ENCODE measurements around the gene RAI2. TPM values are rescaled to one million over a fixed set of nuclear protein-coding genes. Genes with fewer than 3 reads are reported as not detected.

RAI2 gene
- 0.60 TPM for polyA plus RNA-seq (2013, experiment 1 of 2)
- polyA plus RNA-seq (2013, experiment 2 of 2): 0.51 TPM

GRCh38 chrX:17860811-17861488, at the start of gene RAI2:
RAI2 (minus strand) TSS chrX:17861298; CDS start chrX:17802010, 59,288 bp downstream.
- Histone ChIP-seq H3K9me3 (ENCODE audit: insufficient read depth, low read depth, low read length) (no peaks in the 10 kb centered on the region), H3K4me1 (ENCODE audit: insufficient read depth, low read length) (no peaks in the 10 kb centered on the region), H3K36me3 (ENCODE audit: insufficient read depth, low read length) (no peaks in the 10 kb centered on the region), H3K27ac (ENCODE audit: low read depth, low read length) (no peak within 1 kb of the TSS), H3K4me3 (ENCODE audit: low read length) (peak within 1 kb of the TSS; percentile 53), H3K9ac (ENCODE audit: low read depth, low read length) (no peak within 1 kb of the TSS), H3K27me3 (ENCODE audit: insufficient read depth, low read length) (peaks cover 82% of the 10 kb centered on the region)
- under 1% methylated on average over 87 of the region's 98 CpGs for WGBS

GRCh38 chrX:17888421-17888820, 27.3 kb upstream of the RAI2 start:
- Histone ChIP-seq H3K4me3 (ENCODE audit: low read length) (no peak overlapping the region), H3K27ac (ENCODE audit: low read depth, low read length) (no peak overlapping the region), H3K9ac (ENCODE audit: low read depth, low read length) (no peak overlapping the region), H3K4me1 (ENCODE audit: insufficient read depth, low read length) (no peaks in the 10 kb centered on the region), H3K27me3 (ENCODE audit: insufficient read depth, low read length) (no peaks in the 10 kb centered on the region; the same call in 1 of the 2 replicates), H3K36me3 (ENCODE audit: insufficient read depth, low read length) (no peaks in the 10 kb centered on the region), H3K9me3 (ENCODE audit: insufficient read depth, low read depth, low read length) (no peaks in the 10 kb centered on the region)
- WGBS: no CpG with 5 or more reads among the region's 1 CpG

GRCh38 chrX:17882680-17883079, 21.6 kb upstream of the RAI2 start:
- no peak overlapping the region for H3K27ac ChIP-seq (ENCODE audit: low read depth, low read length)
- no peak overlapping the region for H3K9ac ChIP-seq (ENCODE audit: low read depth, low read length)
- H3K4me1 ChIP-seq (ENCODE audit: insufficient read depth, low read length): no peaks in the 10 kb centered on the region
- no peak overlapping the region for H3K4me3 ChIP-seq (ENCODE audit: low read length)
- H3K36me3 ChIP-seq (ENCODE audit: insufficient read depth, low read length): no peaks in the 10 kb centered on the region
- no peaks in the 10 kb centered on the region for H3K27me3 ChIP-seq (ENCODE audit: insufficient read depth, low read length)
- no peaks in the 10 kb centered on the region for H3K9me3 ChIP-seq (ENCODE audit: insufficient read depth, low read depth, low read length)
- WGBS: no CpG with 5 or more reads among the region's 2 CpGs

- no peak overlapping the region for H3K4me3 ChIP-seq (ENCODE audit: low read length)
- 100% methylated on average over 1 of the region's 2 CpGs for WGBS
- H3K27me3 ChIP-seq (ENCODE audit: insufficient read depth, low read length): no peaks in the 10 kb centered on the region
- no peak overlapping the region for H3K27ac ChIP-seq (ENCODE audit: low read depth, low read length)
- no peak overlapping the region for H3K9ac ChIP-seq (ENCODE audit: low read depth, low read length)
- H3K36me3 ChIP-seq (ENCODE audit: insufficient read depth, low read length): no peaks in the 10 kb centered on the region
- H3K4me1 ChIP-seq (ENCODE audit: insufficient read depth, low read length): no peaks in the 10 kb centered on the region
- no peaks in the 10 kb centered on the region for H3K9me3 ChIP-seq (ENCODE audit: insufficient read depth, low read depth, low read length)
These were observed 17.1 kb upstream of the RAI2 start for GRCh38 chrX:17878028-17878670.

GRCh38 chrX:17876135-17876534, 15.0 kb upstream of the RAI2 start:
- Histone ChIP-seq H3K36me3 (ENCODE audit: insufficient read depth, low read length) (no peaks in the 10 kb centered on the region), H3K9ac (ENCODE audit: low read depth, low read length) (no peak overlapping the region), H3K27me3 (ENCODE audit: insufficient read depth, low read length) (no peaks in the 10 kb centered on the region), H3K27ac (ENCODE audit: low read depth, low read length) (no peak overlapping the region), H3K4me1 (ENCODE audit: insufficient read depth, low read length) (no peaks in the 10 kb centered on the region), H3K9me3 (ENCODE audit: insufficient read depth, low read depth, low read length) (no peaks in the 10 kb centered on the region), H3K4me3 (ENCODE audit: low read length) (no peak overlapping the region)

GRCh38 chrX:17869580-17869979, 8.5 kb upstream of the RAI2 start:
- H3K27me3 ChIP-seq (ENCODE audit: insufficient read depth, low read length): peaks cover 4% of the 10 kb centered on the region
- H3K27ac ChIP-seq (ENCODE audit: low read depth, low read length): no peak overlapping the region
- WGBS: no CpG with 5 or more reads among the region's 2 CpGs
- no peak overlapping the region for H3K4me3 ChIP-seq (ENCODE audit: low read length)
- H3K36me3 ChIP-seq (ENCODE audit: insufficient read depth, low read length): no peaks in the 10 kb centered on the region
- no peaks in the 10 kb centered on the region for H3K4me1 ChIP-seq (ENCODE audit: insufficient read depth, low read length)
- H3K9ac ChIP-seq (ENCODE audit: low read depth, low read length): no peak overlapping the region
- H3K9me3 ChIP-seq (ENCODE audit: insufficient read depth, low read depth, low read length): no peaks in the 10 kb centered on the region

GRCh38 chrX:17861489-17862011, 452 bp upstream of the RAI2 start:
- Histone ChIP-seq H3K36me3 (ENCODE audit: insufficient read depth, low read length) (no peaks in the 10 kb centered on the region), H3K4me3 (ENCODE audit: low read length) (peak overlapping the region; percentile 40), H3K9me3 (ENCODE audit: insufficient read depth, low read depth, low read length) (no peaks in the 10 kb centered on the region), H3K9ac (ENCODE audit: low read depth, low read length) (no peak overlapping the region), H3K27me3 (ENCODE audit: insufficient read depth, low read length) (peaks cover 78% of the 10 kb centered on the region), H3K27ac (ENCODE audit: low read depth, low read length) (no peak overlapping the region), H3K4me1 (ENCODE audit: insufficient read depth, low read length) (no peaks in the 10 kb centered on the region)
- 6% methylated on average over 13 of the region's 15 CpGs for WGBS

GRCh38 chrX:17860179-17860780, 818 bp downstream of the RAI2 start:
- Histone ChIP-seq H3K27me3 (ENCODE audit: insufficient read depth, low read length) (peaks cover 84% of the 10 kb centered on the region), H3K27ac (ENCODE audit: low read depth, low read length) (no peak overlapping the region), H3K4me1 (ENCODE audit: insufficient read depth, low read length) (no peaks in the 10 kb centered on the region), H3K9ac (ENCODE audit: low read depth, low read length) (no peak overlapping the region), H3K4me3 (ENCODE audit: low read length) (peak overlapping the region; percentile 53), H3K9me3 (ENCODE audit: insufficient read depth, low read depth, low read length) (no peaks in the 10 kb centered on the region), H3K36me3 (ENCODE audit: insufficient read depth, low read length) (no peaks in the 10 kb centered on the region)
- WGBS: under 1% methylated on average over 53 of the region's 53 CpGs

- Histone ChIP-seq H3K9ac (ENCODE audit: low read depth, low read length) (no peak overlapping the region), H3K4me3 (ENCODE audit: low read length) (peak overlapping the region; percentile 53)
- 3% methylated on average over 23 of the region's 23 CpGs for WGBS
These were observed 1.4 kb downstream of the RAI2 start for GRCh38 chrX:17859609-17860178.

GRCh38 chrX:17854531-17854930, 6.6 kb downstream of the RAI2 start:
- Histone ChIP-seq H3K27me3 (ENCODE audit: insufficient read depth, low read length) (peaks cover 36% of the 10 kb centered on the region), H3K9me3 (ENCODE audit: insufficient read depth, low read depth, low read length) (no peaks in the 10 kb centered on the region), H3K36me3 (ENCODE audit: insufficient read depth, low read length) (no peaks in the 10 kb centered on the region), H3K4me3 (ENCODE audit: low read length) (no peak overlapping the region), H3K27ac (ENCODE audit: low read depth, low read length) (no peak overlapping the region), H3K4me1 (ENCODE audit: insufficient read depth, low read length) (no peaks in the 10 kb centered on the region), H3K9ac (ENCODE audit: low read depth, low read length) (no peak overlapping the region)
- 90% methylated on average over 6 of the region's 6 CpGs for WGBS

More at GRCh38 chrX:17859609-17860178, 1.4 kb downstream of the RAI2 start:
- no peak overlapping the region for H3K27ac ChIP-seq (ENCODE audit: low read depth, low read length)
- no peaks in the 10 kb centered on the region for H3K4me1 ChIP-seq (ENCODE audit: insufficient read depth, low read length)
- peaks cover 81% of the 10 kb centered on the region for H3K27me3 ChIP-seq (ENCODE audit: insufficient read depth, low read length)
- H3K9me3 ChIP-seq (ENCODE audit: insufficient read depth, low read depth, low read length): no peaks in the 10 kb centered on the region
- H3K36me3 ChIP-seq (ENCODE audit: insufficient read depth, low read length): no peaks in the 10 kb centered on the region

GRCh38 chrX:17854069-17854468, 7.0 kb downstream of the RAI2 start:
- Histone ChIP-seq H3K9me3 (ENCODE audit: insufficient read depth, low read depth, low read length) (no peaks in the 10 kb centered on the region), H3K4me3 (ENCODE audit: low read length) (no peak overlapping the region), H3K9ac (ENCODE audit: low read depth, low read length) (no peak overlapping the region), H3K27ac (ENCODE audit: low read depth, low read length) (no peak overlapping the region), H3K4me1 (ENCODE audit: insufficient read depth, low read length) (no peaks in the 10 kb centered on the region), H3K27me3 (ENCODE audit: insufficient read depth, low read length) (peaks cover 31% of the 10 kb centered on the region), H3K36me3 (ENCODE audit: insufficient read depth, low read length) (no peaks in the 10 kb centered on the region)
- 77% methylated on average over 2 of the region's 2 CpGs for WGBS

Data from HUES64 (cell line).